HG02763 (cell line): ENCODE results near the gene CCDC60.

Experiments
- ATAC-seq: cut with Tn5 transposase; IDR thresholded peaks from one replicate; pipeline ENCODE4 v1.9.1; 2021; ENCODE audit warnings: mild to moderate bottlenecking, moderate library complexity; ENCODE audit not compliant: unreplicated experiment

The CCDC60 gene, protein sequence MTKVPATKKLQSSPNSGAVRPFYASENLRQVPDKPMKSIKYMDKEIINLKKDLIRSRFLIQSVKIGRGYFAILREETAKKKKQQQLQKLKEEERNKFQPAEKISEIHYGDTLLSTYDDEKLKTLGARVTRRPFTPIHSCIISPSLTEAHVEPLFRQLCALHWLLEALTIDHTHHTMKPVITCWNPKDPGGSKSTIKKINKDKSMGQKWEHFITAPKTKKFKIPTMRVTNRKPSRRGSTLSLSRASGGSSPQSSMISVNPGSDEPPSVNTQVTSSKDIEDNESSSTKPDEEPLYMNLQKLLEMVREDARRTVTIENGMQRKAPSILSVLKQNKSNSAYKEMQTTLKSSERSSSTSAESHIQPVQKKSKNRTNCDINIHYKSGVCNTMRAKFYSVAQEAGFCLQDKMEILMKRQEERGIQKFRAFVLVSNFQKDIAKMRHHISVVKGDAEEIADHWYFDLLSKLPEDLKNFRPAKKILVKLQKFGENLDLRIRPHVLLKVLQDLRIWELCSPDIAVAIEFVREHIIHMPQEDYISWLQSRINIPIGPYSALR

DNA sequence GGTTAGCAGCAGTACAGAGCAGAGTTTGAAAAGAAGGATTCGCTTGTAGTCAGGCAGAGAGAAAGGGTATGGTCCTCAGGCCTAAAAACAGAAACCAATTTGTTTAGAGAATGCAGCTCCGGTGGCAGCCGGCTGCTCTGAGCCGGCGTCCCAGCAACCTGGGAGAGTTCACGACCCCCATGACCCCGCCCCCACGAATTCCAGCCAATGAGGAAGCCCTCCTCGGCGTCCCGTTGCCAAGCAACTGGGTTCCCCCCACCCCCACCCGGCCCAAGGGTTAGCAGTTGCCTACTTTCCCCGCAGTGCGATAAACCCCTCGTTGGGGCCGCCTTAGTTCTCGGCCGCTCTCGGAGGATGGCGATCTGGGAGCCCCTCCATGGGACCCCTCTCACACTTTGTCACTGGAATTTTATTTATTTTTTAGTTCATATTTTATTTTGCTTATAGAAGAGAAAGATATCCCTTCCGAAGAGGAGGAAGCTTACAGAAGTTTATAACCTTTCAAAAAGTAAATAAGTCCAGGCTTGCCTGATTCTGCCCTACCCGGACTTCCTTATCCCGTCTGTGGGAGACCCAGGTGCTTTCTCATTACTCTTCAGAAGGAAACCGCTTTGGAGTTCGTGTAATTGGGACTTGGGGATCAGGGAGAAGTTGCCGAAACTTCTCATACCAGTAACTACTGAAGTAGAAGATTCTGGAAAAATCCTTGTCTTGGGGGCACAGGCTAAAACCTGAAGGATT, at the start of gene CCDC60:
Gene CCDC60, plus strand, starts transcription at position 300 of the 741 bp plus-strand sequence. CDS start 448 bp downstream, outside the sequence.
- no peak for ATAC-seq

DNA sequence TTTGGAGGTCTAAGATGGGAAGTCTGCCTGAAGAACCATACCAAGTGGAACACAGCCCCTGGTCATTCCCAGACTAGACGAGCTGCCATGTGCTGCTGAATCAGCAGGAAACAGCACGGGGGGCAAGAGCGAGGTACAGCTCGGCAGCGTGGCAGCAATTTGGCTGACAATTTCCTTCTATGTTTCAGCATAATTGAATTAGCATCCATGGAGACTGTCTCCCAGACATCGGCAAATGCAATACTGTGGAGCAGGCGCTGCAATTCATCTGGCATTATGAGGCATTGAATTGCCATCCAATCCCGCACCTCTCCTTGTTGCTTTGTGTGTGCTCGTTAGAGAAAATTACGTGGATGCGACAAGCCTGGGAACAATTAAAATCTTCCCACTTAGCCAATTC, 46.0 kb upstream of the CCDC60 start:
- no peak for ATAC-seq

DNA sequence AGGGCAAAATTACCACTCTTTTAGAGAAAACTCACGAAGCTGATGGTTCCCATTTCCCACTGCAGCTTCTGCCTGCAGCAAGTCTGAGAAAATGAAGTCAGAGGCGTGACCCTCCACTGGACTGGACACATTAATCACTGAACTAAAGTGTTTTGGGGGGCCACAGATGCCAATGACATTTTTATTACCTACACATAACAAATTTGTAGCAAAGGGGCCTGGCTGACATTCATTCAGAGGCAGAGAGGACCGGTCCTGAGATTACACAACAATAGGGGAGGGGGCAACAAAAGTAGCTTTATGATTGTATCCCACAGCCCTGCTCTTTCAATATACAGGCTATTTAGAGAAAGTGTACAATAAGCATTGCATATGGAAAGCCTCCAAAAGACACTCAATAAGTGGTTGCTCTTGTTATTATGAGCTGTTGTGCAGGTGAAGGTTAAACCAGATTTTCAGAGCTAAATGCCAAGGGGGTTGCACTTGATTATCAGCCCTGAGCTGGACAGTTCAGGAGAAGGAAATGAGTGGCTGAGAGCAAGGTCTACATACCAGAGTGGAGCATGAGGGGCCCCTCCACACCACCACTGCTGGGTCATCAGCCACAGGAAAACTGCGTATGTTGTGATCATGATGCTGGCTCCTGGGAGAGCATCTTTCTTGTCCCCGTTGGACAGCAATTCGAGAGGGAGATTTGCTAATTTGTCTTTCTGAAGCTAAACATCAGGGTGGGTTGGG, 41.5 kb upstream of the CCDC60 start:
- ATAC-seq, result no peak

DNA sequence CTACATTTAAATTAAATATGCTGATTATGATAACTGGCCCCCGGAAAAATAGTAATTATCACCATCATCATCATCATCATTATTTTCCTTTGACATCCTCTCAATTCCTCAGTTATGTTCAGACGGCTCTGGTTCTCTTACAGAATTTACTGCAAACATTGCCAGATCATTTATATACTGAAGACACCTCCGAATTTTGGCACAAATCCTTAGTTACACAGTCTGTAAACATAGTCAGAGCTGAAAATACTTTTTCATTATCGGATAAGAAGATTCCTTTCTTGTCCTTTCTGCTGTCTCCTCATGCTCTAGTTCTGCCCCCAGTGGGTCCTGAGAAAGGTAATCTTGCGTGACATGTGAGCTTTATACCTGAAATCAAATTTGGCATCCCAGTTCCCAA, 40.3 kb upstream of the CCDC60 start:
- ATAC-seq, result no peak

DNA sequence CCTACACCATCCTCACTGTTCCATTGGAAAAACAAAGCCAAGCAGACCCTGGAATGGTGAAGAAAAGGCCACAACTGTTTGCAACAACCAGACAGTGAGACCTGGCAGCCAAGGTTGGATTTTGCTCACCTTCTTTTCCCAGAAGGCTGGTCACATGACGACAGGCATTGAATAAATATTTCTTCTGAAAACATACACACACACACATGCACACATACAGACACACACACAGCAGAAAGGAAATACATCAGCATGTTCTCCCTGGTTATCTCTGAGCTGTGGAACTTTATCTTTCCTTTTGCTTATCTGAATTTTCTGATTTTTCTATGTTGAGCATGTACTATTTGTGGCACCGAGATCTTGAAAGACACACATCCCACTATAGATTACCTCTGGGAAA, 38.0 kb upstream of the CCDC60 start:
- no peak for ATAC-seq

DNA sequence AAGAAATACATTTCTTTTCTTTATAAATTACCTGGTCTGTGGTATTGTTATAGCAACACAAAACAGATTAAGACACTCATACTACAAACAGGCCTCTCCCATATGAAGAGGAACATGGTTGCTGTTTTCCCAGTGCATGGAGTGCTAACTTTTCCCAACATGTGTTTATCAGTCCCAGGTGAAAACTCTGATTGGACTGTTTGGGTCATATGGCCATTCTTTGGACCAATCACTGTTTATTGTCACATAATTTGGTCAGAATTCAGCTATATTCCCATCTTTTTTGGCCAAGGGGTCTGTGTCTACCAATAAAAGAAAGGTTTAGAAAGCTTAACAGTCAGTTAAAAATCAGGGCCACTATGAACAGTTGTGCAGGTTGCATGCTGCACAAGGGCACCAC, 35.4 kb upstream of the CCDC60 start:
- ATAC-seq, result no peak

DNA sequence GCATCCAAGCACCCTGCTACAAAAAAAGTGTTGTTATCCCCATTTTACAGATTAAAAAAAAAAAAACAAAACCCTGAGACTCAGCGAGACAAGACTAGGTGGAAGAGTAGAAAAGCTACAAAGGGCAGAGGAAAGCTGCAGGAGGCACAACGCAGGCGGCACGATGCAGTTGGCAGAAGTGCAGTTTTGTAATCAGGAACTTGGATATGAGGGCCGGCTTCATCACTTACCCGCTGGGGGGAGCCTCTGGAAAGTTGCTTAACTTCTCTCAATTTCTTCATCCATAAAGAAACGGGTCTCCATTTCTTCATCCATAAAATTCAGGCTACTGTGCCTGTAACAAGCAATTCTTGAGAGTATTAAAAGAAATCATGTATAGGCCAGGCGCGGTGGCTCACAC, 33.1 kb upstream of the CCDC60 start:
- ATAC-seq, result no peak

DNA sequence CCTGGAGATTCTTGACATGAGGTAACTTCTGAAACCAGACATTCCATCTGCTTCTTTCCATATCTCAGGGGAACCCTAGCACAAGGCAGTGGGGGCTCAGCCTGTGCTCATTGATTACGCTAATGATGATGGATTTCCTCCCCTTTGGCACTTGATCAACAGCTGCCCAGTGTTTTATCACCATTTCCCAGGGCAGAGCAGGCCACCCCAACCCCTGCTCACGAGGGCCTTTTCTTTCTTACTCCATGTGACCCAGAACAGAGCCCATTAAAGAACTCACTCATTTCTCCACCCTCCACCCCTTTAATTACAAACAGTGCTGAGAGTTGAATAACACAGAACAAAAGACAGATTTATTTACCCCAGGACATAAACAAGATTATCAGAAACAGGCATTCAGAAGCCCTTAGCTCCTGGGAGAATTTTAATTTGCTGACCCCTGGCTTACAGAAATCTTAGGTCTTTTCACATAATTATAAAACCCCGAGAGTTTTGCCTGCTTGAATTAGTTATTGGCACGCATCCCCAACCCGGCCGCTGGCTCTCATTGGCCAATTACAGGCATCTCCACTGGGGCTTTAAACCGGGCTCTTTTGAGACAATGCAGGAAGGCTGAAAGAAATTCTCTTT, 32.0 kb upstream of the CCDC60 start:
- no peak for ATAC-seq

DNA sequence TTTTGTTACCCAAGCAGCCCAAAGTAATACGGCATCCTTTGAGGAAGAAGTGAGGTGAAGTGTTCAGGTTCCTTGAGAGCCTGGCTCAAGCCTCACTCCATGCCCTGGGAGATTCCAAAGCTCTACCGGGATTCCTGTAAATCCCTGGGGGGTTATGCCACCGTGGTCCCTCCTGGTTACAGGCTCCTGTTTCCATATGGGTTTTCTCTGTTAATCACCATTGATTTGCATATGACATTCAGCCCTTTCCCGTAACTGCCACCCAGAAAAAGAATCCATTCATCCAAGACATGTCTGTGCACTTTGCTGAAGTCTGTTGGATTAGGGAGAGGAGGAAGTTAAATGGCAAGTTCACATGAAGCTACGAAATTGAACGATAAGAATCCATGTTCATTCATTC, 27.9 kb upstream of the CCDC60 start:
- ATAC-seq, result no peak

DNA sequence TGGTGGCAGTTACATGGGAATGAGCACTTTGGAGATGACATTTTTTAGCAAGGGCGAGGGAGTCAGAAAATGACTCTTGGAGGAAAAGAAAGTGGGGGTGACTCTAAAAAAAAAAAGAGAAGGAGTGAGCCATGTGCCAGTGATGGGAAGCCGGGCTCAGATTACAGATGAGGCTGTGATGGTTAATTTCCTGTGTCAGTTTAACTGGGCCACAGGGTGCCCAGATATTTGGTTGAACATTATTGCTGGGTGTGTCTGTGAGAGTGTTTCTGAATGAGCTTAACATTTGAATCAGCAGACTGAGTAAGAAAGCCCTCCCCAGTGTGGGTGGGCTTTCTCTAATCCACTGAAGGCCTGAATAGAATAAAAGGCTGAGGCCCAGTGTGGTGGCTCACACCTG, 26.8 kb upstream of the CCDC60 start:
- ATAC-seq, result no peak

DNA sequence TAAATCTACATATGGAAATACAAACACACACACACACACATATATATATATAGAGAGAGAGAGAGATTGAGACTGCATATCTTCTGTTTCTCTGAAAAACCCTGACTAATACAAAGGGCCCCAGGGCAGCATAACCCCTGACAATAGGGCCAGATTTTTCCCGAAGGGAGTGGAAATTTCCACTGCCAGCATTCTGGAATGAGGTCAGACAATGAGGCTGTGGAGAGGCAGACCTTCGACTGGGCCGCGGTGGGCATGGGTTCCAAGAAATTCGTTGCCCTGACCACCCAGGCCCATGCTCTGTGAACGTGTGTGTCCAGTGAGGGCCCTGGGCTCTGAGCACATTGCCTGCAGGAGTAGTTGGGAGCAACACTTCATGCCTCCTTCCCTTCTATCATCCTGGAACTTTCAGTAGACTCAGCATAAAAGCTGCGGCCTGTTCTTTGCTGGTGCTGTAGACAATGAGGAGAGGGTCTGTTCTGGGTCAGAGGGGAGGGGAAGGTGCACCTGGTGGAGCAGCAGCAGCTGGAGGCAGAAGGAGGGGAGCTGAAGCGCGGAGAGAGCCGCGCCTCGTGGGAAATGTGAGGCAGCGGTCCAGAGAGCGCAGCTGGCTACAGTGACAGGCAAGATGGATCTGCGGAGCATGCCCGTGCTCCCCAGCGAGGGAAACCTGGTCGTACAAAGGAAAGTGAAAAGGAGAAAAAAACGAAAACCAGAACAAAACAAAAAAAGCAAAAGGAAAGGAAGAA, 25.6 kb upstream of the CCDC60 start:
- ATAC-seq, result no peak

DNA sequence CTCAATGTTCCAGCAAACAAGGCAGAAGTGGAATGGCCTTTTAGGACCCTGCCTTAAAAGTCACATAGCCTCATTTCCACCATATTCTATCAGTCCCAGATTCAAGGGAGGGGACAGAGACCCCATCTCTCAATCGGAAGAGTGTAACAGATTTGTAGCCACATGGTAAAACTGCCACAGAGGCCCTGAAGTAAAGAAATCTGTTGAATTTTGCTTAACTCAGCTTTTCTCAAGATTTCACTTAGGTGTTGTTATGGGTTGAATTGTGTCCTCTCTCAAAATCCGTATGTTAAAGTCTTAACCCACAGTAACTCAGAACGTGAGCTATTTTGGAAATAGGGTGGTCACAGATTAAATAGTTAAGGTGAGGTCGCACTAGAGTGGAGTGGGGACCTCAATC, 22.7 kb upstream of the CCDC60 start:
- ATAC-seq, result no peak

DNA sequence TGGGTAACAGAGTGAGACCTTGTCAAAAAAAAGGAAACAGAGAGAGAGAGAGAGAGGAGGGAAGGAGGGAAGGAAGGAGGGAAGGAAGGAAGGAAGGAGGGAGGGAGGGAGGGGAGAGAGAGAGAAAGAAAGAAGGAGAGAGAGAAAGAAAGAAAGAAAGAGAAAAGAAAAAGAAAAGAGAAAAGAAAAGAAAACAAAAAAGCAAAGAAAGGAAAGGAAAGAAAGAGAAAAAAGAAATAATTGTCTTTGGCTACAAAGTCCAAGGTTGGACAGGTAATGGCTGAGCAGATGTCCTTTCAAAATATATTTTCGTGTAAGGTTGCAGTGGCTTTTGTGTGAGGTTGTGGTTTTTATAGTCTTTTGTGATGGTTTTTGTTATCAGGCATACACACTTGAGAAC, 21.6 kb upstream of the CCDC60 start:
- no peak for ATAC-seq

DNA sequence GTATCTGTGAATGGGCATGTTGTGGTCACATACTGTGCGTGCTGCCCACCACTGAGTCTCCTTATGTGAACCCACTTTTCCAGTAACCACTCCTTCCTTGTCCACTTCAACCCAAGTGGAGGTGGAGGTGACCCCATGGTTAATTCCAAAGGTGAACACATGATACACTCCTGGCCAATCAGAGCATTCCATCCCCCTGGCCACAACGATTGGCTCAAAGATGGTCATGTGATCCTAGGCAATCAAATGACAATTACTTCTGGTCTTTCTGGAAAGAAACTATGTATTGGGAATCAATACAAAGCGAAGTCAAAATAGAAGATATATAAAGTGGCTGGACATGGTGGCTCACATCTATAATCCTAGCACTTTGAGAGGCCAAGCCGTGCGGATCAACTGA, 20.2 kb upstream of the CCDC60 start:
- no peak for ATAC-seq

DNA sequence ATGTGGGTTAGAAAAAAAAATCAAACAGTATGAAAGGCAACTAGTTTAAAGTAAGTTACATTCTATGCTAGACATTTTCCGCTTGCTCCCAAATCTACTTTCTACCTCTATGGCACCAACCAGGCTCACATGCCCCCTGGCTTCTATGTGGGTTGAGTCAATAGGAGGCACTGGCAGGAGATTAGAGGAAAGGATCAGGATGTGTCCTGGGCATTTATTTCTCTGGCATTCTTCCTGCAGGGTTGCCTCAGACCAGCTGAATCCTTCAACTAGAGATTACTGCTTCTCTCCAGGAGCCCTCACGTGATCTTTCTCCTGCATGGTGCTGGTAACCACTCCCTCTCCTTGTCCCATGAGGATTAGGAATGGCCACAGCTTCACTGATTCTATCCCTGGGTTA, 14.9 kb upstream of the CCDC60 start:
- ATAC-seq, result no peak

DNA sequence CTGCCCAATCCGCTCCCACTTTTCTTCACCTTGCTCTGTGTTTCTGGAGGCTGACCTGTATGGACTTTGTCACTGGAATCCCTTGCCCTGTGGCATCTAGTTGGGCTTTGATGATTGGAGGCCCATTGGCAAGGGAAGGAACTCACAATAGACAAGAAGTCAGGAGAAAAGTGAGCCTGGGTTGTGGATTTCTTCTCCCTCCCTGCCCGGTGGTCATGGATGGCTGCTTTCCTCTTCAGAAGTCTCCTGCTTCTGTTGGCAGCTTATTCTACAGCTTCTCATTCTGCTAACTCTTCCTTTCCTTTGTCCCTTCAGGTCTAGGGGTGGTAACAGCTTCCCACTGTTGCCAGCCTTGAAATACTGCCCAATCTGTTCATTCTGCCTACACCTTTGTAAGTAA, 13.9 kb upstream of the CCDC60 start:
- no peak for ATAC-seq

DNA sequence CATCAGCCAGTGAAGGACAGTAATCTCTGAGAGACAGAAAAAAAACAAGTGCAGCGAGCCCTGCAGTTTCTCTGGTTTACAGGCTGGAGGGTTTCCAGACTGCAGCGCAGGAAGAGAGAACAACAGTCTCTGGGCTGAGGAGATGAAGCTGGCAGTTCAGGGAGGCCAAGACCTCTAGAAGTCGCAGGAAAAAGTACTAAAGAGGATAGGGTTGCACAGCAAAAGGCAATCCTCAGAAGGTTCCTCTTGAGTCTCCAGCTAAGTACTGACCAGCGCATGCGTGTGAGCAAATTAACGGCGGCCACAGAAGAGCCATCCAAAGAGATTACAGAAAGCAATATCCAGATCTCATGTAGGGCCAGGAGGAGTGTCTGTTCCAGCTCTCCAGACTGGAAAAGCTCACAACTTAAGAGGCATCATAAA, 12.2 kb upstream of the CCDC60 start:
- ATAC-seq, result no peak

DNA sequence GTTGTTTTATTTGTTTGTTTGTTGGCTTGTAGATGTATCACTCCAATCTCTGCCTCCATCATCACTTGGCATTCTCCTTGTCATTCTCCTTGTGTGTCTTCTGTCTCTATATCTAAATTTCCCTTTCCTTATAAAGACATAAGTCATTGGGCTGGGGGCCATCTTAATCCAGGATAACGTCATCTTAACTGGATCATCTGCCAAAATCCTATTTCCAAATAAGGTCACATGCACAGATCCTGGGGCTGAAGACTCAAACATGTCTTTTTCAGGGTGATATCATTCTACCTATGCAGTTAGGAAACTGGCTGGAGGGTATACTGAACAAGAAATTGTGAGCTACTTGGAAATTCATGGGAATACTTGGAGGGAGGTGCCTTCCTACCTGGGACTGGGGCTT, 8.7 kb upstream of the CCDC60 start:
- no peak for ATAC-seq

DNA sequence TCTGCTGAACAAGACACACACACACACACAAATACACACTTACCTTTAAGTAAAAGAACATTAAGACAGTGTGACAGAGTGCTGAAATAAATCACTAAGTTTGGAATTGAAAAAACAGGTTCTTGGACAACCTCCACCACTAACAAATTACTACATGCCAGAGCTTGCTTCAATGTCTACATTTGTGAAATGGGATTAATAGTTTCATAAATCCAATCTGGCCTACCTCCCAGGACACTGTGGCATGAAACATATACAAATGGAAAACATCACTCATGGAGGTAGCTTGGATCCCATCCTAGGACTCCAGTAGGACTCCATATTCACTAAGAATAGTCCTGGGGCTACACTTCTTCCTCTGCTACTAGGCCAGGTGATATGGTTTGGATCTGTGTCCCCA, 8.2 kb upstream of the CCDC60 start:
- ATAC-seq, result no peak

DNA sequence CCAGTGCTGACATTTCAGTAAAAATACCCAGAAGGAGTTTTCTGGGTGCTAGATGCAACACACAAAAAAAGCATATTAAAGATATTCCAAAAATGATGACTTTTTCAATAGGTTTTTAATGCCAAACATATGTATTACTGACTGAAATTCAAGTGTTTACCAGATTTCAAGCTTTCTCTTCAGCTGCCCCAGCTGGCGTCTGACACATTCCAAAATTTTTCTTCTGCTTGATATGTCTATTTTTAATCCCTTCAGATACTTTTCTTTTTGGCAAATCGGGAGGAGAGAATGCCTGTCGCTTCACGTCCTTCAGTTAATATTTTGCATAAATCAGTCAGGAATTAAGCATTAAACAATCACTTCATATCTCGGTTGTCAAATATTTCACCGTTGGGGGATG, 7.1 kb upstream of the CCDC60 start:
- ATAC-seq, result no peak
